A549 treated with DMSO at 1 μM for 4 hours (cell line): ENCODE measurements around the gene MUC21. TPM values are rescaled to one million over a fixed set of nuclear protein-coding genes. Genes with fewer than 3 reads are reported as not detected.

ENCODE experiments used
- total RNA-seq: library from RNA; stranded (reverse); fragments of 200-300 nt; extraction: Qiagen RNA extraction; gene quantifications from 5 replicates; pipeline ENCODE4 v1.2.3, GENCODE V29; 2022; ENCODE audit warnings: low read depth

Gene MUC21
- total RNA-seq: not detected in 5 replicates

DNA sequence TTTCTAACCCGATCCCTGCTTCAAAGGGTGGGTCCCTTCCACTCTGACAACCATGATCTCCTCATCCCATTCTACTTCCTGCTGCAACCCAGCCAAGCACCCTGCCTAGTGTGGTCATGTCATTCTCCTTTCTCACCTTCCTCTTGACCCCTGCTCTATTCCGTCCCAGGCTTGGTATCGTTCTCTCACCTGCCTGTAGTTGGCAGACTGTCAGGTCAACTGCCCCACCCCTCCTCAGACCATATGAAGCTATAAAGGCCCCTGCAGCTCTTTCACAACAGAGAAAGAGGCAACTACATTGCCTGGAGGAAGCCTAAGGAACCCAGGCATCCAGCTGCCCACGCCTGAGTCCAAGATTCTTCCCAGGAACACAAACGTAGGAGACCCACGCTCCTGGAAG lies at the start of gene MUC21:
Gene MUC21, plus strand, starts transcription at position 280 of the 400 bp plus-strand sequence. CDS start 241 bp downstream, outside the sequence.

DNA sequence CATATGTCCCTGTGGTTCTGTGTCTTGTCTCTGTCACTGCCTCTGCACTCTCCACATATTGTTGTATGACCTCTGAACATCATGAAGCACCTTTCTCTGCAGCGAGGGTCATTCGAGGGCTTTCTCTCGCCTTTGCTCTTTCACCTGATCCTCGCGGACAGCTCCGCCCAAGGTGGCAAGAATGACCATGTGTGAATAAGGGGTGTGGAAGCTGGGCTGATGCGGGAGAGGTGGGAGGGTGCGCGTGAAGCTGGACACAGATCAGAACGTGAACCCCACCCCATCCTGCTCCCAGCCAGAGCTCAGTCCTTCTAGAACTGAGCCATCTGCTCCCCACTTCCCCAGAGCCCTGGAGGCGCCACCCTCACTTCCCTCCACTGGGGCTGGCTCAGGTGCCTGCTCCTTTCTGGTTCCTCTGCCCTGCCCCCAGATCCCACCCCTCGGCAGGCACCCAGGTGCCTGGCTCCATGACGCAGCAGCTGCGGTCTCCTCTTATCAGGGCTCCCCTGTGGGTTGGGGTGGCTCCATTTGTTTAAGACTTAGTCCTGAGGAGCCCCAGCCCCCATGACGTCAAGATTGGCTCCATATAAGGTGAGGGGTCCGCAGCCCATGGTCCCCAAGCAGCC lies 43.0 kb upstream of the MUC21 start, which contains the start of gene MUCL3:
Gene MUCL3, plus strand, starts transcription at position 613 of the 626 bp plus-strand sequence. CDS start 27 bp downstream, outside the sequence.

DNA sequence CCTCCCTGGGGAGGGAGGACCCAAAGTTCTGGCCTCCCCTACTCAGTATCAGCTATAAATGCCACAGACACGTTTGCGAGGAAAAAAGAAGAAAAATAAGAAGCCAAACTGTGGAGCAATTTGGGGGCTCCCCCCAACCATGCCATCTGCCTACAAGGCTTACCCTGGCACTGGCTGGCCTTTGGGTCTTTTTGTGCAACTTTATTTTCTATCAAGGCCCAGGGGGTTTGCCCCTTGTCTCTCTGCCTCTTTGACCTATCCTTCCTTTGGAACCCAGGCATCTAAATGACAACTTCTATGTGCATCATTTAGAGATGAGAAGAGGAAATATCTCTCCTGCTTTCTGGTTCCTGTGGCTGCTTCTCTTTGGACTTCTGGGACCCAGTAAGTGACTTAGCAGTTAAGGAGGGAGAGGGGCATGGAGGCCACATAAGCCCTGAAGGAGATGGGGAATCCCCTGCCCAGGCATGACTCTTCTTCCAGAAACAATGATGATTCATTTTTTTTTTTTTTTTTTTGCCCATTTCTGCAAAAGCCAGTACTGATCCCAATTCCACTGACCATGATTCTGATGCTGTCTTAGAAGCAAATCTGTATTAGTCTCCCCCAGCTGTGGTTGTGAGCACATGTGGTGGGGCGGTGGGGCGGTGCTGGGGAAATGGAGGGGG lies 27.0 kb downstream of the MUC21 start, which contains the start of gene MUC22:
Gene MUC22, plus strand, starts transcription at position 82 of the 668 bp plus-strand sequence. Its CDS starts 233 bp downstream, at position 315.

Other genes with a start within 250 kb of the MUC21 start
- 81.4 to 94.3 TPM (median 88.8 TPM) in 5 replicates for gene FLOT1, start 241.0 kb upstream of the MUC21 start, total RNA-seq
- gene IER3, start 239.2 kb upstream of the MUC21 start, total RNA-seq: 129 to 154 TPM (median 152 TPM) in 5 replicates
- 47.7 to 53.6 TPM (median 49.4 TPM) in 5 replicates for gene DDR1, start 99.2 kb upstream of the MUC21 start, total RNA-seq
- gene GTF2H4, start 75.5 kb upstream of the MUC21 start, total RNA-seq: 17.6 to 20.8 TPM (median 18.6 TPM) in 5 replicates
- 10.3 to 14.0 TPM (median 12.2 TPM) in 5 replicates for gene VARS2, start 69.5 kb upstream of the MUC21 start, total RNA-seq
- not detected in 5 replicates for gene SFTA2, start 51.5 kb upstream of the MUC21 start, total RNA-seq
- gene MUCL3, start 42.7 kb upstream of the MUC21 start, total RNA-seq: 0.02 to 0.05 TPM (median 0.03 TPM) in 3 of 5 replicates, not detected in the others
- 0.01 to 0.02 TPM (median 0.02 TPM) in 3 of 5 replicates, not detected in the others for gene MUC22, start 26.8 kb downstream of the MUC21 start, total RNA-seq
- gene C6orf15, start 128.9 kb downstream of the MUC21 start, total RNA-seq: not detected in 5 replicates
- 3.1 to 5.8 TPM (median 5.5 TPM) in 5 replicates for gene PSORS1C1, start 131.1 kb downstream of the MUC21 start, total RNA-seq
- gene CDSN, start 136.7 kb downstream of the MUC21 start, total RNA-seq: not detected in 5 replicates
- gene PSORS1C2, start 155.3 kb downstream of the MUC21 start, total RNA-seq: not detected in 5 replicates
- 5.7 to 8.3 TPM (median 6.8 TPM) in 5 replicates for gene CCHCR1, start 174.1 kb downstream of the MUC21 start, total RNA-seq
- 13.2 to 16.2 TPM (median 14.4 TPM) in 5 replicates for gene TCF19, start 174.9 kb downstream of the MUC21 start, total RNA-seq
- gene POU5F1, start 187.0 kb downstream of the MUC21 start, total RNA-seq: 2.5 to 4.6 TPM (median 3.8 TPM) in 5 replicates